Uterus (tissue), 4 donors: Measurements from ENCODE around the gene HMGXB3. TPM values are rescaled to one million over a fixed set of nuclear protein-coding genes. Genes with fewer than 3 reads are reported as not detected.

Experiments used
- DNase-seq, 2 donors: peaks; one replicate each; pipeline ENCODE4 v3.0.0-alpha.2; 2019 to 2020
- H3K27ac ChIP-seq, 2 donors: fragments of 200-600 bp; sonication (generic); 1 replicate in 1 of 2; 2 replicates in 1 of 2; pipeline ENCODE4 v1.5.1; 2016 to 2018
- H3K27me3 ChIP-seq, 2 donors: fragments of 200-600 bp; sonication (generic); one replicate each; pipeline ENCODE4 v1.5.1; 2018 to 2019; ENCODE audit warnings: control low read depth in 1 of 2
- H3K36me3 ChIP-seq, 2 donors: fragments of 200-600 bp; sonication (generic); one replicate each; pipeline ENCODE4 v1.5.1; 2019; ENCODE audit warnings: control low read depth in 1 of 2
- H3K4me1 ChIP-seq, 2 donors: fragments of 200-600 bp; sonication (generic); one replicate each; pipeline ENCODE4 v1.5.1; 2018 to 2019; ENCODE audit warnings: control low read depth in 1 of 2
- H3K4me3 ChIP-seq, 2 donors: fragments of 200-600 bp; sonication (generic); 1 replicate in 1 of 2; 2 replicates in 1 of 2; pipeline ENCODE4 v1.5.1; 2018 to 2019; ENCODE audit warnings: mild to moderate bottlenecking in 1 of 2
- H3K9me3 ChIP-seq, 2 donors: fragments of 200-600 bp; sonication (generic); one replicate each; pipeline ENCODE4 v1.5.1; 2019; ENCODE audit warnings: control low read depth in 1 of 2
- CTCF ChIP-seq, 4 experiments: fragments of 200-600 bp in 2 of 4; fragments of 450-650 bp in 2 of 4; sonication (generic) in 2 of 4; IDR thresholded peaks; one replicate each; pipeline ENCODE4 v1.5.1; 2016 to 2019; ENCODE audit warnings: antibody characterized with exemption in 4 of 4, mild to moderate bottlenecking in 2 of 4, moderate library complexity in 1 of 4
- POLR2A ChIP-seq, 2 donors: fragments of 450-650 bp; IDR thresholded peaks; one replicate each; pipeline ENCODE4 v1.6.1; 2016; ENCODE audit warnings: antibody characterized with exemption in 2 of 2, mild to moderate bottlenecking in 1 of 2, moderate library complexity in 1 of 2
- intact Hi-C: fragments of 100-400 bp; cut with DNase I; formaldehyde crosslinking; loops from one replicate; pipeline ENCODE4 v1.15.1; 2023; ENCODE audit warnings: low total_unique reads
- total RNA-seq, 4 donors: library from RNA; depleted of rRNA in 3 of 4; stranded (reverse); fragments of >200 nt in 3 of 4; gene quantifications; one replicate each; pipeline versions ENCODE4 v1.1.0 to v1.2.4, GENCODE V29; 2014 to 2023
- donor health status: DM: yes; HTN: yes; CAD: no.

The HMGXB3 gene
- total RNA-seq, 4 donors from 2014 or later, result 19.0 to 43.4 (median 30.2) TPM

- intact Hi-C loops, result no loop called here
- Histone ChIP-seq H3K27ac (no peak overlapping the region), H3K4me3 (no peak overlapping the region), H3K4me1 (no peaks in the 10 kb centered on the region), H3K27me3 (no peaks in the 10 kb centered on the region), H3K36me3 (no peaks in the 10 kb centered on the region), H3K9me3 (no peaks in the 10 kb centered on the region)
- TF ChIP-seq CTCF (IDR thresholded peaks at IDR 0.05) (no peak), POLR2A (IDR thresholded peaks at IDR 0.05) (no peak)
- DNase-seq, result no peak
Observed at GRCh38 chr5:150068961-150069645, 68.6 kb downstream of the HMGXB3 start.

- Histone ChIP-seq H3K36me3 (no peaks in the 10 kb centered on the region), H3K4me1 (no peaks in the 10 kb centered on the region), H3K9me3 (no peaks in the 10 kb centered on the region), H3K27me3 (no peaks in the 10 kb centered on the region), H3K27ac (no peak overlapping the region), H3K4me3 (no peak overlapping the region)
- TF ChIP-seq CTCF (IDR thresholded peaks at IDR 0.05) (no peak), POLR2A (IDR thresholded peaks at IDR 0.05) (no peak)
- peak in 1 of 2 donors; percentile 7 for DNase-seq
- intact Hi-C loops, result no loop called here
Observed at GRCh38 chr5:150069672-150070627, 69.4 kb downstream of the HMGXB3 start.

GRCh38 chr5:150070821-150071220, 70.3 kb downstream of the HMGXB3 start:
- Histone ChIP-seq H3K4me3 (no peak overlapping the region), H3K27me3 (no peaks in the 10 kb centered on the region), H3K4me1 (no peaks in the 10 kb centered on the region), H3K36me3 (no peaks in the 10 kb centered on the region), H3K27ac (no peak overlapping the region), H3K9me3 (no peaks in the 10 kb centered on the region)
- TF ChIP-seq POLR2A (IDR thresholded peaks at IDR 0.05) (no peak), CTCF (IDR thresholded peaks at IDR 0.05) (no peak)
- intact Hi-C loops, result no loop called here
- no peak for DNase-seq

- H3K9me3 ChIP-seq, result no peaks in the 10 kb centered on the region
- H3K27me3 ChIP-seq, result no peaks in the 10 kb centered on the region
- H3K27ac ChIP-seq, result no peak overlapping the region
- no peak for TF ChIP-seq CTCF (IDR thresholded peaks at IDR 0.05)
- TF ChIP-seq POLR2A (IDR thresholded peaks at IDR 0.05), result no peak
- intact Hi-C loops, result no loop called here
- peak in 1 of 2 donors; percentile 15 for DNase-seq
- no peaks in the 10 kb centered on the region for H3K36me3 ChIP-seq
- H3K4me1 ChIP-seq, result no peaks in the 10 kb centered on the region
- no peak overlapping the region for H3K4me3 ChIP-seq
Observed at GRCh38 chr5:150073086-150073625, 72.6 kb downstream of the HMGXB3 start.

- no peak overlapping the region for H3K27ac ChIP-seq
- H3K9me3 ChIP-seq, result no peaks in the 10 kb centered on the region
- no peaks in the 10 kb centered on the region for H3K27me3 ChIP-seq
- H3K4me3 ChIP-seq, result no peak overlapping the region
- intact Hi-C loops, result no loop called here
- TF ChIP-seq CTCF (IDR thresholded peaks at IDR 0.05) (no peak), POLR2A (IDR thresholded peaks at IDR 0.05) (no peak)
- H3K36me3 ChIP-seq, result no peaks in the 10 kb centered on the region
- peak in 1 of 2 donors; percentile 0 for DNase-seq
- no peaks in the 10 kb centered on the region for H3K4me1 ChIP-seq
Observed at GRCh38 chr5:150073677-150074076, 73.1 kb downstream of the HMGXB3 start.
